ENCODE measurements around the gene VCX3A.
"Not testable (repeated sequence)": the region's sequence is repeated elsewhere in the genome, so short reads cannot be mapped to it uniquely, and the experiment has no call there.

VCX3A gene

GRCh38 chrX:6535018-6535417, at the start of gene VCX3A:
Gene VCX3A (minus strand): TSS chrX:6535118. CDS start chrX:6534497, 621 bp downstream.
- not testable (repeated sequence) for DNase-seq (ENCODE audit: low read depth); H3K4me3 ChIP-seq (ENCODE audit: control insufficient read depth, low read depth, low read length)

GRCh38 chrX:6574762-6575161, 39.8 kb upstream of the VCX3A start:
- H3K4me3 ChIP-seq (ENCODE audit: control insufficient read depth, low read depth, low read length), result no peak overlapping the region
- TF ChIP-seq CTCF (IDR thresholded peaks at IDR 0.05; ENCODE audit: control insufficient read depth, insufficient read depth, low read depth, low read length, missing control alignments), result no peak
- DNase-seq (ENCODE audit: low read depth), result no peak

- no peak for TF ChIP-seq CTCF (IDR thresholded peaks at IDR 0.05; ENCODE audit: control insufficient read depth, insufficient read depth, low read depth, low read length, missing control alignments)
- DNase-seq (ENCODE audit: low read depth), result no peak
- H3K4me3 ChIP-seq (ENCODE audit: control insufficient read depth, low read depth, low read length), result no peak overlapping the region
Measured at GRCh38 chrX:6568031-6568430, 33.1 kb upstream of the VCX3A start.

- H3K4me3 ChIP-seq (ENCODE audit: control insufficient read depth, low read depth, low read length), result no peak overlapping the region
- no peak for DNase-seq (ENCODE audit: low read depth)
- no peak for TF ChIP-seq CTCF (IDR thresholded peaks at IDR 0.05; ENCODE audit: control insufficient read depth, insufficient read depth, low read depth, low read length, missing control alignments)
Measured at GRCh38 chrX:6558979-6559378, 24.1 kb upstream of the VCX3A start.

- H3K4me3 ChIP-seq (ENCODE audit: control insufficient read depth, low read depth, low read length), result no peak overlapping the region
- DNase-seq (ENCODE audit: low read depth), result no peak
- TF ChIP-seq CTCF (IDR thresholded peaks at IDR 0.05; ENCODE audit: control insufficient read depth, insufficient read depth, low read depth, low read length, missing control alignments), result no peak
Measured at GRCh38 chrX:6557690-6558089, 22.8 kb upstream of the VCX3A start.

GRCh38 chrX:6550999-6551398, 16.1 kb upstream of the VCX3A start:
- DNase-seq (ENCODE audit: low read depth), result no peak
- no peak overlapping the region for H3K4me3 ChIP-seq (ENCODE audit: control insufficient read depth, low read depth, low read length)
- no peak for TF ChIP-seq CTCF (IDR thresholded peaks at IDR 0.05; ENCODE audit: control insufficient read depth, insufficient read depth, low read depth, low read length, missing control alignments)

GRCh38 chrX:6545712-6546111, 10.8 kb upstream of the VCX3A start:
- no peak for TF ChIP-seq CTCF (IDR thresholded peaks at IDR 0.05; ENCODE audit: control insufficient read depth, insufficient read depth, low read depth, low read length, missing control alignments)
- H3K4me3 ChIP-seq (ENCODE audit: control insufficient read depth, low read depth, low read length), result no peak overlapping the region
- no peak for DNase-seq (ENCODE audit: low read depth)

All from AG09309 (cell line).